NT2/D1 (cell line): ENCODE data around the gene AGL.

Source experiments
- SUZ12 ChIP-seq: IDR thresholded peaks from 2 replicates; pipeline ENCODE4 v1.6.1; 2011; ENCODE audit not compliant: insufficient read length, insufficient read depth; ENCODE audit errors: extremely low read depth
- YY1 ChIP-seq: IDR thresholded peaks from 2 replicates; pipeline ENCODE4 v1.6.1; 2011; ENCODE audit not compliant: insufficient read length, insufficient read depth
- ZNF274 ChIP-seq: IDR thresholded peaks from 2 replicates; pipeline ENCODE4 v1.6.1; 2011; ENCODE audit warnings: mild to moderate bottlenecking, low read depth, low read length

DNA sequence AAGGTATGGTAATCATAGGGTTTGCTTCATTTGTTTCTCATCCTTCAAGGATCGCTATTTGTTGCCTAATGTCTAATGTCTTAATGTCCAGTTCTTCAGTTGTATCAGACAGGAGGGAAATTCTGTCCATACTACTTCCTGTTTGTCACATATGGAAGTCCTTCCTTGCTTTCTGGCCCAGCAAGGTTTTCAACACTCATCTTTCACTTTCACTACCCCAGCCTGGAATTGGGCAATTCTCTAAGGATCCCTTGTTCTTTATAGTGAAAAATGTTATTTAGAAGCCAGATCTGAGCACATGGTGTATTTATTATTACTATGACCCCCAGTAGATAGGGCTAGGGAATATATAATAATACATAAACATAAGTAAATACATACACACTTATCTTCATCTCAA, 69.1 kb downstream of the AGL start:
- TF ChIP-seq YY1 (no peak), SUZ12 (no peak), ZNF274 (no peak)
